COLO668 (cell line): ENCODE results near the gene NECTIN1.

Source experiments
- DNase-seq: peaks from one replicate; lab custom pipeline; 2025; ENCODE audit not compliant: unreplicated experiment; lab: John Stamatoyannopoulos, UW

Gene NECTIN1

GRCh38 chr11:119593346-119593745 lies 135.7 kb downstream of the NECTIN1 start:
- no peak for DNase-seq

- DNase-seq: no peak
Observed at GRCh38 chr11:119592642-119593041, 136.4 kb downstream of the NECTIN1 start.

GRCh38 chr11:119591836-119592310 lies 137.1 kb downstream of the NECTIN1 start:
- no peak for DNase-seq

GRCh38 chr11:119590651-119591351 lies 138.2 kb downstream of the NECTIN1 start:
- DNase-seq: no peak

- DNase-seq: no peak
Observed at GRCh38 chr11:119589001-119589400, 140.0 kb downstream of the NECTIN1 start.
